T-helper 1 cell treated with Interleukin-12 subunit alpha and Interleukin-12 subunit beta and Interleukin-4 antibody, amounts not matched to agents 30 ng/mL and 1 ng/mL, for 36 hours (primary cell): ENCODE results near the gene RNU1-4. TPM values are rescaled to one million over a fixed set of nuclear protein-coding genes. Genes with fewer than 3 reads are reported as not detected.
"Not testable (repeated sequence)": the region's sequence is repeated elsewhere in the genome, so short reads cannot be mapped to it uniquely, and the experiment has no call there.

Source experiments
- intact Hi-C: fragments of 100-400 bp; cut with micrococcal nuclease; formaldehyde crosslinking; loops from one replicate; pipeline ENCODE4 v1.15.1; 2024
- total RNA-seq: library from RNA; stranded (reverse); gene quantifications from 2 replicates; pipeline ENCODE4 v1.2.3, GENCODE V29; 2022

The RNU1-4 gene
- total RNA-seq, 1 donor from 2014 or later: 2,156 TPM

DNA sequence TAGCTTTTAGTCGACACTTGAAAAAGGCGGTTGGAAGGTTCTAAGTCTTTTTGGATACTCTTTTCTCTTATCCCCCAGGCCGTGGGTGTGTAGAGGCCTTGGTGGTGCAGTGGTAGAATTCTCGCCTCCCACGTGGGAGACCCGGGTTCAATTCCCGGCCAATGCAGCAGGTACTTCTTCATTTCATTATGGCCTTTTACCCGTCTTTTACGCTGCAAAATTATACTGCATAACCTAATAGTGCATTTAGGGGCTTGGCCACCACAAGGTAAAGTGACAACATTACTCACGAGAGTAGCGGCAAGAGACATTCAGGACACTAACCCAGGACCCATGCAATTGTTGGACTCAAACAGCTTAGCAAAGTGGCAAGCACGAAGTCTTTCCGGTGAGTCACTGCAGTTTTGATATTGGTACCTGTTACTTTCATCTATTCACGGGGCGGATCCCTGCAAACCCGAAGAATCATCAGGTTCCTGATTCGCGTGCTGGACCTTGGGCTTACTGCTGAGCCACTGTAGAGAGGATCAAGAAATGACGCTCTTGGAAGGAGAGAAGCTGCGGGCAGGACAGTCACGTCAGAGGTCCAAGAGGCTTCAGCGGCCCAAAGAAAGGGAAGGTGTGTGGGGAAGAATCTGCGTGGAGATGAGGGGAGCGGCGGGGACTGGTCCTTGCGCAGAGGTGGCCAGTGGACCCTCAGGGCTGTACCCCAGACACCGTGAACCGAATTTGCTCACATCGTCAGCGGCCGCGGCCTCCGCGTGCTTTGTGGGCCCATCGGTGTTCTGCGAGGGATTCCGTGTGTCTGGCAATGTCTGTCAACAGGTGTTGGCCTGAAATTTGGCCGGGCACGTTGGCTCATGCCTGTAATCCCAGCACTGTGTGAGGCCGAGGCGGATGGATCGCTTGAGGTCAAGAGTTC lies 12.9 kb upstream of the RNU1-4 start:
- intact Hi-C loops: loop anchor here (10.0 kb wide), 1 partner anchor 177 kb away; no protein-coding TSS in a partner anchor

DNA sequence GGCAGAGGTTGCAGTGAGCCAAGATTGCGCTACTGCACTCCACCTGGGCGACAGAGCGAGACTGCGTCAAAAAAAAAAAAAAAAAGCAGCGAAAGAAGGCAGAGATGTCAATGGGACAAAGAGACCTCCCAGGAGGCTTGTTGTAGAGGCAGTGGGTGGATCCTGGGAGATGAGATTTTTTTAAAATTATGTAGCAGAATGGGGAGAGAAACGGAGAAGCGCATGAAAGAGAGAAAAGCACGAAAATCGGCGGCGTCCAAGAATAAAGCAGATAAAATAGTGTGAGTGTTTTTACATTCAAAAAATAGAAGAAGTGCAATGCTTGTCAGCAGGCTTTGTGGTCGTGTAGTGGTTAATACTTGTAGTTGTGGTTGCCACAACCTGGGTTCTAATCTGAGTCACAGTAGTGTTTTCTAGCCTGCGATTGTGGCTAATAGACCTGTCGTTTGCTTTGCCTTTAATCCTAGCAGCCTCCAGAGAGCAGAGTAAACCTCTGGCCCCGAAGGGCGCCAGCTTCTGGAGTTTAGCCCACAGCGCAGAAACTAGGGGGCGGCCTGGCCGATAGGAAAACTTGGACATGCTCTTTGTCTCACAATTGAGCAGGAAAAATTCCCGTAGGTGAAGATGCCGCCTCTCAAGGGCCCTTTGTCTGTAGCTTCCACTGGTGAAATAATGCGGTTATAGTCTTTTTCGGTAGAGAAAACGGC lies 11.9 kb upstream of the RNU1-4 start:
- intact Hi-C loops: loop anchor here (10.0 kb wide), 1 partner anchor 176 kb away; no protein-coding TSS in a partner anchor

DNA sequence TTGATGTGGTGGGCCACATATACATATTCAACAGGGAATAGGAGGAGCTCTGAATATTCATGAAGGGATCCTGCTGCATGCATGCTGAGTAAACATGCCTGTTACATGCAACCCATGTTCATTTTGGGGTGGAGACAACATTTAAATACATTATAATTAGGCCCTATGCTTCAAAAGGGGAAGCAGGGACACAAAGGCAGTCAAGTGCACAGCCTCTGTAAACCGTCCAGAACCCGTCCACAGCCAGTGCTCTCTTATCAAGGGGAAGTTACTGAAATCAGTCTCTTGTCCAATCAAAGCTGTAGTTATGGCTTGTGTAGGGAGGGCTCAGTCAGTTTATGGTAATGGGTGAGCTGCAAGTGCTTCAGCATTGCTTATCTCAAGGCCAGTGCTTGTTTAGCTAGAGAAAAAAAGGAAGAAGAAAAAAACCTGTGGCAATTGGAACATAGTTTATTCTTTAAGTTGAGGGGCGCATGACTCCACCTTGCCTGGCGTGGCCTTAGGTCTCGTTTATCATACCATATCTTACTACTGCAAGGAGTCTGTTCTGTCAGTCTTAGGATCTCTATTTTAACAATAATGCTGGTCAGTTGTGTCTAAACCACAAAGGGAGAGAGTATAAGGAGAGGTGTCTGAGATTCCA lies 7.9 kb upstream of the RNU1-4 start:
- intact Hi-C loops: not testable (repeated sequence)

DNA sequence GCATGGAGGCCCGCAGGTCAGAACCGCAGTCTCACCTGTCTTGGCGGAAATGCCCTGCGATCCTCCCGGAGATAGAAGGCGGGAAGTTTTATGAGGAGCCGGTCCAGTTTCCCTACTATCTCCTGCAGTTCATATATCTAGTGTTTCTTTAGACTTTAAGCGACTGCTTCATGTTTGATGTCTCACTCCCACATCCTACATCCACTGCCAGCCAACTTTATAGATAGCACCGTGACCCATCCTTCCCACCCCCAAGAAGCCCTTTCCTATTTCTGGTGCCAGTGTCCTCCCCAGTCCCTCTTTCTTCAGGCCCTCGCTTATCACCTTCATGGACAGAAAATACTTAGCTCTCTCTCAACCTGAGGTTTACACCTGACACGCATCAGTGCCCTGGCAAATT lies 914 bp downstream of the RNU1-4 start:
- intact Hi-C loops: not testable (repeated sequence)

- intact Hi-C loops: not testable (repeated sequence)
These were observed 7.3 kb downstream of the RNU1-4 start for GRCh38 chr1:16747660-16748059.

DNA sequence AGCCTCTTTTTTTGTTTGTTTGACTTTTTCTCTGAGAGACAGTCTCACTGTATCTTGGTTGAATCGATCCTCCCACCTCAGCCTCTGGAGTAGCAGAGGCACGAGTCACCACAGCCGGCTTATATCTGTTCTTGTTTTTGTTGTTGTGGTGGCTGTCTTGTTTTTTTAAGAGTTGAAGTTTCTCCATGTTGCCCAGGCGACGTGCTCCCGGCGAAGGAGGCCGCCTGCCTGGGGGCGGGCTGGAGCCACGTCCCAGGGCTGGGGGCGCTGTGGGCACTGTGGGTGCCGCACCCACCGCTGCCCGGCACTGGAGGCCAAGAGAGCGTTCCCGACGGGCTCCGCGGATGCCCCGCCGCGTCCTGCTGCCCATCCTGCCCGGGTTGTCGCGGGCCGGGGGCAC lies 8.4 kb downstream of the RNU1-4 start:
- intact Hi-C loops: not testable (repeated sequence)

- intact Hi-C loops: not testable (repeated sequence)
These were observed 9.9 kb downstream of the RNU1-4 start for GRCh38 chr1:16749910-16750888.

- intact Hi-C loops: not testable (repeated sequence)
These were observed 12.5 kb downstream of the RNU1-4 start for GRCh38 chr1:16752770-16753169.

- intact Hi-C loops: not testable (repeated sequence)
These were observed 15.1 kb downstream of the RNU1-4 start for GRCh38 chr1:16755385-16755784.

DNA sequence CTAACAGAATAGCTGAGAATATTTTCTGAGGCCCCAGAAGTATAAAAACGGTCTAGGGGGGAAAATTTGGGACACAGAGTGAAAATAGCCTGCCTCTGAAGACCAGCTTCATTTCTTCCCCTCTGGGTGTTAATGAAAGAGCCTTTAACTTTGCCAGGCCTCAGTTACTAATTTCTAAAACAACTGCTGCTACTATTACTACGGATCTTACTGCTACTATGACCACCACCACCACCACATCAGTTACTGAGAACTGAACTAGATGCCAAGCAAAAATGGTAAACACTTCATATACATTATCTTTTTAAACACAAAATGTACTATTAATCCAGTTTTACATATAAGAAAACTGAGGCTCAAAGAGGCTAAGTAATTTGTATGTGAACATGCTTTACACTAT lies 15.6 kb downstream of the RNU1-4 start:
- intact Hi-C loops: not testable (repeated sequence)

DNA sequence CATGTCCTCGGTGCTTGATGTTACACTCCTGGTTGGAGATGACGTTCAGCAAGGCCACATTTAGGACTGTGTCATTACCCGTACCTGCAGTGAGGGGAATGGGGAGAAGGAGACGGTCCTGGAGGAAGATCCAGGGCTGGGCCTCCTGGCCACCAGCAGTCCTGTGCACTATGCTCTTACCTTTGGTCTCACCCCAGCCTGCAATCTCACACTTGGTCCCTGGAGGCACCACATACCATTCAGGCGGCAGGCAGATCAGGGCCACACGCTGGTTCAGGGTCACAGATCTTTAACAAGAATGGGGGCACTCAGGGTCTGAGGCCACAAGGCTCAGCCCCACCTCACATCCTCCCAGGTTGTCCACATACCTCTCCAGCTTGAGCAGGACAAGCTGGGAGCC lies 17.3 kb downstream of the RNU1-4 start:
- intact Hi-C loops: not testable (repeated sequence)

GRCh38 chr1:16758060-16758459 lies 17.7 kb downstream of the RNU1-4 start:
- intact Hi-C loops: not testable (repeated sequence)

DNA sequence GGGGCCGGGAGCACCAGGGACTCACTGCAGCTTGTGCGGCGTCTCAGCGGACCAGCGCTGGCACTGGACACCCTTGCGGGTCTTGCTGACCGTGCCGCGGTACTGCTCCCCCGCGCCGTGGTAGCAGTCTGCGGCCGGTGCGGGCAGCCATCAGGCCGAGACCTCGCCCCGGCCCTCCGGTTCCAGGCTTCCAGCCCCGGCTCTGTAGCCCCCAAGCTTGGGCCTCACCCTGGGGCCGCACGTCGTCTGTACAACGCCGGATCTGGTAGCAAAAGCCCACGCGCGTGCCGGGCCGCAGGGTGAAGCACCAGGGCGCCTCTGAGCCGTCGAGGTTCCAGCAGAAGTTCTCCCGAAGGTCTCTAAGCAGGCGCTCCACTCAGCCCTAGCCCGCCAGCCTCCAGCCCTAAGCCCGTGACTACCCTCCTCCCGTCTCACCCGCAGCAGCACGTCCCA lies 18.8 kb downstream of the RNU1-4 start:
- intact Hi-C loops: not testable (repeated sequence)

DNA sequence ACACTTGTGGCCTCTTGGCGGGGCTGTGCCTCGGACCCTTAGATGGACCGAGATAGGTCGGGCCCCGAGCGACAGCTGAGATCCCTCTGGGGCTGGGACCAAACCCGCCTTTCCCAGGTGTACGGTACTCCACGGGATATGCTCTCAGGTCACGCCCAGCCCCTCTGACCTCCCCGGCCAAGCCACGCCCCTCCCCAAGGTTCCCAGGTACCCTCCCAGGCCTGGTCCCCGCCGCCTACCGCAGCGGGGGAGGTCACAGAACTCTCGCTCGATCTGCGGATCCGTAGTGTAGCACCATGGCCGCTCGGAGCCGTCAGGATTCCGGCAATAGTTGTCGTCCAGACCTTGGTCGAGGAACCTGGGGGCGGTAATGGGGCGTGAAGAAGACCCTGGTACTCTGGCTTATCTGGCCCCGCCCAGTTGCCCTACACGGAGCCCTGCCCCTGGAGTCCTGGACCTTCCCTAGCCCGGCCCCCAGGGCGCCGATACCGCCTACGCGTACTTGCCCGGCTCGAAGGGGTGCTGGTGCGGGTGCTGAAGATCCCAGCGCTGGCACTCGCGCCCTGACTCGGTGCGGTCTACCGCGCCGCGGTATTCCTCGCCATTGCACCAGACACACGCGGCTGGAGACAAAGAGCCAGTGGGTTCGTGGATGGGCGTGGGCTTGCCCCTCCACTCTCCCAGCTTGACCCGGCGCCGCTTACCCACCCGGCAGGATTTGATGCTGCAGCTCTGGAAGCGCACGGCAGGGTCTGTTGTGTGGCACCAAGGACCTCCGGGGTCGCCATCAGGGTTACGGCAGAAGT lies 19.5 kb downstream of the RNU1-4 start:
- intact Hi-C loops: not testable (repeated sequence)

- intact Hi-C loops: not testable (repeated sequence)
These were observed 20.1 kb downstream of the RNU1-4 start for GRCh38 chr1:16760456-16760765.

GRCh38 chr1:16760801-16761200 lies 20.5 kb downstream of the RNU1-4 start:
- intact Hi-C loops: not testable (repeated sequence)

DNA sequence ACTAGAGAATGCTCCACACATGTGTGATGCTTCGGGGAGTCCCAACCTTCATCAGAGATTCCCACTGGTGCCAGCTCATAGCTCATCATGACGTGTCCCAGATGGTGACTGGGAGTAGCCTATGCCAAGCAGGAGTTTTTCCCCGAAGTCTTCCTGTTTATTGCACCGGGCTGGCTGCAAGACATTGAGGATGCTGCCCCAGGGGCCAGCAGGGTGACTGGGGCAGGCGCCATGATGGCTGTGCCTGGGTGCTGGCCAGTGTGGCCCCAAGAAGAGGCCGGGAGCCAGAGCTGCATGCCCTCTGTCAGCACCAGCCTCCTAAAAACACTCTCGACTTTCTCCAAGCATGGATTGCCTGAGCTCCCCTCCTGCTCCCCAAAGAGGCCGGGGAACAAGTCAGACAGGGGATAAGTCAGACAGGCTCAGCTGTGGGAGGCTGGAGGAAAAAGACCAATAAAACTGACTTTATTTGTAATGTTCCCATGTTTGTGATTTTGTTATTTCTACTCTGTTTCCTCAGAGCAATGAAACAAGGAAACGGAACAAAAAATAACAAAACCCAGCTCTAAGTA lies 24.0 kb downstream of the RNU1-4 start:
- intact Hi-C loops: not testable (repeated sequence)

DNA sequence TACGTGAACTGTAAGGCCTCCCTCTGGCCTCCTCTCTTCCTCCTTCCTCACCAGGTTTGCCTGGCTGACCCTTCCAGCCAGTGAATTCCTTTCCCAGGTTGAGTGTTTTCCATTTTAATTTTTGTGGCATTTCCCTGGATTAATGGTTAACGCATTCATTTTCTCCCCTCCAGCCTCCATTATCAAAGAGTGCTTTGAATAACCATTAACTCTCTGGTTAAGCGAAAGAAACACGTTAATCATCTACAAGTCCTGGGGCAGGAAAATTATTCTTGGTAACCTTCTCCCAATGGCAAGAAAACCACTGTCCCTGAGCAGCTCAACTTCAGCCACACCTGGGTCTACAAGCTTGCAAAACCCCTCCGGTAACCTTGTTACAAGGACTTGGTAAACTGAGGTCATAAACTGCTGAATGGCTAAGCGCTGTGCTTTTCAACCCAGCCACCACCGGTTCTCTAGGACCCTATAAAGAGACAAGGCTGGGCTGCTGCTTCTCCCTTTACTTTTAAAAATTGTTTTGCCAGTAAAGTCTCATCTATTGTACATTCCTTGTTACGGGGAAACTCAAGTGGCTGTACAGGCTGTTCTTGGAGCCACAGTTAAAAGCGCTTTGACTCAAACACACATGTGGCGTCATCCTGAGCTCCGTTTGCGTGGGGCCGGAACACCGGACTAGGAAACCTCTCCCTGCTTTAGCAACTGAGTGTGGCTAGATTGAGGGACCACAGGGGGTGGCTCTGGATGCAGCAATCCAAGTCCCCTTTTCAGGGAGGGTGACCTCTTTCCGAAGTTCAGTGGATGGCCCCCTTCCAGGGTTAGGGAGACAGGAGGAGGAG lies 24.7 kb downstream of the RNU1-4 start:
- intact Hi-C loops: not testable (repeated sequence)
